ENCODE data around the gene KRTAP3-3.

The KRTAP3-3 gene

GRCh38 chr17:41016578-41017215 lies 22.7 kb upstream of the KRTAP3-3 start:
- DNase-seq: no peak
- Histone ChIP-seq H3K36me3 (replicated peaks) (no peaks in the 10 kb centered on the region), H3K27ac (no peak overlapping the region), H3K4me3 (ENCODE audit: low read depth, low read length) (no peak overlapping the region), H3K27me3 (replicated peaks) (no peaks in the 10 kb centered on the region)
- TF ChIP-seq CTCF (IDR thresholded peaks at IDR 0.05; ENCODE audit: low read depth, low read length, missing control alignments): no peak
- in situ Hi-C loops (cut with HindIII; ENCODE audit: low pct_ligation_motif_present, low sequenced_read_pairs): no loop called here

GRCh38 chr17:41015454-41015853 lies 21.5 kb upstream of the KRTAP3-3 start:
- Histone ChIP-seq H3K36me3 (replicated peaks) (no peaks in the 10 kb centered on the region), H3K4me3 (ENCODE audit: low read depth, low read length) (no peak overlapping the region), H3K27me3 (replicated peaks) (no peaks in the 10 kb centered on the region), H3K27ac (no peak overlapping the region)
- in situ Hi-C loops (cut with HindIII; ENCODE audit: low pct_ligation_motif_present, low sequenced_read_pairs): no loop called here
- no peak for DNase-seq
- no peak for TF ChIP-seq CTCF (IDR thresholded peaks at IDR 0.05; ENCODE audit: low read depth, low read length, missing control alignments)

GRCh38 chr17:41013606-41014005 lies 19.6 kb upstream of the KRTAP3-3 start:
- H3K36me3 ChIP-seq (replicated peaks): no peaks in the 10 kb centered on the region
- no peak overlapping the region for H3K27ac ChIP-seq
- H3K4me3 ChIP-seq (ENCODE audit: low read depth, low read length): no peak overlapping the region
- TF ChIP-seq CTCF (IDR thresholded peaks at IDR 0.05; ENCODE audit: low read depth, low read length, missing control alignments): no peak
- in situ Hi-C loops (cut with HindIII; ENCODE audit: low pct_ligation_motif_present, low sequenced_read_pairs): no loop called here
- no peaks in the 10 kb centered on the region for H3K27me3 ChIP-seq (replicated peaks)
- DNase-seq: no peak

- Histone ChIP-seq H3K27ac (no peak overlapping the region), H3K27me3 (replicated peaks) (no peaks in the 10 kb centered on the region), H3K36me3 (replicated peaks) (no peaks in the 10 kb centered on the region), H3K4me3 (ENCODE audit: low read depth, low read length) (no peak overlapping the region)
- in situ Hi-C loops (cut with HindIII; ENCODE audit: low pct_ligation_motif_present, low sequenced_read_pairs): no loop called here
- DNase-seq: no peak
- no peak for TF ChIP-seq CTCF (IDR thresholded peaks at IDR 0.05; ENCODE audit: low read depth, low read length, missing control alignments)
Observed at GRCh38 chr17:41013181-41013580, 19.2 kb upstream of the KRTAP3-3 start.

GRCh38 chr17:41012326-41013120 lies 18.6 kb upstream of the KRTAP3-3 start:
- no peaks in the 10 kb centered on the region for H3K36me3 ChIP-seq (replicated peaks)
- TF ChIP-seq CTCF (IDR thresholded peaks at IDR 0.05; ENCODE audit: low read depth, low read length, missing control alignments): no peak
- no peak overlapping the region for H3K4me3 ChIP-seq (ENCODE audit: low read depth, low read length)
- DNase-seq: no peak
- in situ Hi-C loops (cut with HindIII; ENCODE audit: low pct_ligation_motif_present, low sequenced_read_pairs): no loop called here
- no peak overlapping the region for H3K27ac ChIP-seq
- H3K27me3 ChIP-seq (replicated peaks): no peaks in the 10 kb centered on the region

Data from brain microvascular endothelial cell (primary cell).